D721Med (cell line): ENCODE results near the gene GPR176.
A peak's percentile ranks its signal among the peaks of the same experiment; 100 is the strongest.

Experiments
- DNase-seq: peaks from one replicate; pipeline ENCODE4 v3.0.0; 2011; ENCODE audit warnings: low spot score; ENCODE audit not compliant: insufficient read length
- FAIRE-seq: peaks from 2 replicates; lab custom pipeline; 2011; peaks lifted over from hg19 to GRCh38; lab: Jason Lieb, UNC
- CTCF ChIP-seq: IDR thresholded peaks from 2 replicates; pipeline ENCODE4 v1.5.1; 2012; ENCODE audit warnings: mild to moderate bottlenecking, control low read depth; ENCODE audit not compliant: insufficient read depth; ENCODE audit errors: missing control alignments

GPR176 gene

GRCh38 chr15:39783244-39783820 lies 136.7 kb downstream of the GPR176 start:
- DNase-seq (no peak), FAIRE-seq (no peak)
- no peak for TF ChIP-seq CTCF

- DNase-seq: peak; percentile 91
- no peak for FAIRE-seq
- no peak for TF ChIP-seq CTCF
Measured at GRCh38 chr15:39782441-39783138, 137.5 kb downstream of the GPR176 start, which contains the start of gene FSIP1. Gene FSIP1, minus strand, starts transcription at chr15:39782841. Its CDS starts 6,317 bp downstream, at chr15:39776524.

GRCh38 chr15:39781967-39782302 lies 138.1 kb downstream of the GPR176 start:
- no peak for TF ChIP-seq CTCF
- DNase-seq: no peak
- no peak for FAIRE-seq

GRCh38 chr15:39781147-39781966 lies 138.7 kb downstream of the GPR176 start:
- FAIRE-seq: no peak
- TF ChIP-seq CTCF: no peak
- no peak for DNase-seq

GRCh38 chr15:39778021-39778420 lies 142.0 kb downstream of the GPR176 start:
- DNase-seq (no peak), FAIRE-seq (no peak)
- no peak for TF ChIP-seq CTCF

GRCh38 chr15:39777496-39777895 lies 142.6 kb downstream of the GPR176 start:
- no peak for DNase-seq
- TF ChIP-seq CTCF: no peak
- FAIRE-seq: no peak

GRCh38 chr15:39776068-39776467 lies 144.0 kb downstream of the GPR176 start:
- FAIRE-seq (no peak), DNase-seq (no peak)
- TF ChIP-seq CTCF: no peak
